HUES64 (cell line): ENCODE measurements around the gene RAB7A.
A peak's percentile ranks its signal among the peaks of the same experiment; 100 is the strongest.

Source experiments
- H3K27ac ChIP-seq: 2 replicates; pipeline ENCODE4 v1.7.0; 2013; ENCODE audit warnings: low read depth, low read length, inconsistent platforms
- H3K27me3 ChIP-seq: 2 replicates; pipeline ENCODE4 v1.6.1; 2013; ENCODE audit warnings: mild to moderate bottlenecking, low read length; ENCODE audit not compliant: insufficient read depth
- H3K36me3 ChIP-seq: 2 replicates; pipeline ENCODE4 v1.6.1; 2013; ENCODE audit warnings: mild to moderate bottlenecking, low read length; ENCODE audit not compliant: insufficient read depth
- H3K4me1 ChIP-seq: 2 replicates; pipeline ENCODE4 v1.6.1; 2013; ENCODE audit warnings: mild to moderate bottlenecking, low read length, moderate library complexity; ENCODE audit not compliant: insufficient read depth
- H3K4me3 ChIP-seq: 2 replicates; pipeline ENCODE4 v1.5.1; 2013; ENCODE audit warnings: mild to moderate bottlenecking, low read length, moderate library complexity
- H3K9ac ChIP-seq: 2 replicates; pipeline ENCODE4 v1.6.1; 2013; ENCODE audit warnings: mild to moderate bottlenecking, low read depth, low read length
- H3K9me3 ChIP-seq: 2 replicates; pipeline ENCODE4 v1.6.1; 2013; ENCODE audit warnings: low read depth, low read length; ENCODE audit not compliant: insufficient read depth
- WGBS: fragments of 150-250, 120-280 bp; methylation state at CpG from one replicate; pipeline ENCODE4 v1.1.7; 2013; ENCODE audit warnings: missing lambda C conversion rate; 5-methylcytosine and 5-hydroxymethylcytosine counted together

RAB7A gene

GRCh38 chr3:128698211-128699047 is 27.6 kb upstream of the RAB7A start:
- Histone ChIP-seq H3K9ac (peak overlapping the region; percentile 66), H3K4me1 (no peaks in the 10 kb centered on the region), H3K4me3 (peak overlapping the region; percentile 54), H3K9me3 (no peaks in the 10 kb centered on the region), H3K36me3 (no peaks in the 10 kb centered on the region), H3K27ac (no peak overlapping the region), H3K27me3 (peaks cover 6% of the 10 kb centered on the region)
- 7% methylated on average over 40 of the region's 53 CpGs for WGBS

DNA sequence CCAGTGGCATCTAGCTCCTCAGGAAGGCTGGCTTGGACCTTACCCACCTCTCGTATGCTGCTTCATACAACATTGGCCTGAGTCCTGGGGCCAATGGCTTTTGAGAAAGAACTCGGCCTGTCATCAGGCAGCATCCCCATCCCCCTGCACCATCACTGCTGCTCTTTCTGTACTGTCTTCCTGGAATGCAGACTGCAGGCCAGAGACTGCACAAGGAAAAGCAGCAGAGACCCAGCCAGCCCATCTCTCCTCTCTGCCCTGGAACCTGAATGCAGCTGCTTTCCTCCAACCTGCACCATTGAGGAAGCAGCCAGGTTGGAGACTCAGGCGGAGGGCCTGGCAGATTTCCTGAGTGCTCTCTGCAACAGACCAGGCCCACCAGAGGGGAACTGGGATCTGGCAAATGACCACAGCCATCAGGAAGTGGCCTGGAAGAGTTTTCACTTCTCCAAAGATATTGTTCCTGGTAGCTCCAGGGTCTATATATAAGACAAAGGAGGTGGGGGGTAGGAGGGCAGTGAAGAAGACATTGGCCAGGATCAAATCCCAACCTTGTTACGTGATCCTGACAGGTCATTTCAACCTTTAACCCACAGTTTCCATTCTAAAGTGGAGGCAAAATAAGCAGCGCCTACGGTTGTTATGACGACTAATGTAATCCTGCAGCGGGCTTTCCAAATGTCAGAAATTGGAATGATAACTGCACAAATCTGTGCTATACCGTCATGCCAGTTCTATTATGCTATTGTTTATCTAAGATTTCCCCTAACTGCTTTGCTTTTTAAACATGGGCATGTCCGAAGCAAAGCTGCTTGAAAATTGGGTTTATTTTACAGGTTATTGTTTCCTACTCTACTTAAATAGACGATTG is 24.4 kb upstream of the RAB7A start:
- peaks cover 6% of the 10 kb centered on the region for H3K27me3 ChIP-seq
- no peak overlapping the region for H3K9ac ChIP-seq
- no peaks in the 10 kb centered on the region for H3K4me1 ChIP-seq
- no peak overlapping the region for H3K4me3 ChIP-seq
- no peak overlapping the region for H3K27ac ChIP-seq
- no peaks in the 10 kb centered on the region for H3K9me3 ChIP-seq
- H3K36me3 ChIP-seq = no peaks in the 10 kb centered on the region
- 91% methylated on average over 9 of the region's 11 CpGs for WGBS

DNA sequence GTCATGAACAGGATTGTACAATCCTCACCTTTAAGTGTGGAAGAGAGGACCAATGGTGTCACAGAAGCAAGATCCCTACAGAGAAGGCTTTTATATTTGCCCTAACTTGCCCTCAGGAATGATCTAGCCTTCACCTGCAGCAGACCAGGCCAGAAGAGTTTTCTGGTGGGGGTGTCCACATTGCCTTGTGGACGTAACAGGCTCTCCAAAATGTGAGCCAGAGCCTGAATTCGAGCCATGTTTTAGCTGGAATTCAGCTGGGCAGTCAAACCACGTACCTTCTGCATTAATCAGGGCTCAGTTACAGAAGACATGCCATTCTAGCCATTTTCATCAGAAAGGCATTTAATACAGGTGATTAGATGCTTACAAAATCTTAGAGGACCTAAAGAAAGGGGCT is 23.6 kb upstream of the RAB7A start:
- H3K27ac ChIP-seq = no peak overlapping the region
- WGBS = 96% methylated on average over 3 of the region's 3 CpGs
- no peaks in the 10 kb centered on the region for H3K36me3 ChIP-seq
- no peaks in the 10 kb centered on the region for H3K4me1 ChIP-seq
- no peak overlapping the region for H3K4me3 ChIP-seq
- H3K27me3 ChIP-seq = peaks cover 6% of the 10 kb centered on the region
- H3K9ac ChIP-seq = no peak overlapping the region
- H3K9me3 ChIP-seq = no peaks in the 10 kb centered on the region

- 97% methylated on average over 5 of the region's 5 CpGs for WGBS
- Histone ChIP-seq H3K9me3 (no peaks in the 10 kb centered on the region), H3K27ac (no peak overlapping the region), H3K4me3 (no peak overlapping the region), H3K27me3 (peaks cover 4% of the 10 kb centered on the region; the same call in 1 of the 2 replicates), H3K4me1 (no peaks in the 10 kb centered on the region), H3K36me3 (no peaks in the 10 kb centered on the region), H3K9ac (no peak overlapping the region)
Measured at GRCh38 chr3:128703561-128703960, 22.4 kb upstream of the RAB7A start.

DNA sequence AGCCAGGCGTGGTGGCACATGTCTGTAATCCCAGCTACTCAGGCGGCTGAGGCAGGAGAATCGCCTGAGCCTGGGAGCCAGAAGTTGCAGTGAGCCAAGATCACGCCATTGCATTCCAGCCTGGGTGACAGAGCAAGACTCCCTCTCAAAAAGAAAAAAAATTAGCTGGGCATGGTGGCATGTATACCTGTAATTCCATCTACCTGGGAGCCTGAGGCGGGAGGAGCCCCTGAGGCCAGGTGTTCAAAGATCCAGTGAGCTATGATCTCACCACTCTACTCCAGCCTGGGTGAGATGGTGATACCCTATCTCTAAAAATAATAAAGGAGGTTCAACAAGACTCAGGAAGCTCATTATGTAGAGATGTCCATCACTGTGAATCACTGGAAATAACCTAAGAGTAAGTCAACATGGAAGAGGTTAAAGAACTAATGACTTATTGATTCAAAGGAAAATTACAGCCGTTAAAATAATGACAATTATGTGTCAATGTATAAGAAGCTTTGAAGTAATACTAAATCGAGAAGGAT is 19.8 kb upstream of the RAB7A start:
- Histone ChIP-seq H3K27me3 (no peaks in the 10 kb centered on the region), H3K4me1 (no peaks in the 10 kb centered on the region), H3K9ac (no peak overlapping the region), H3K36me3 (no peaks in the 10 kb centered on the region), H3K27ac (no peak overlapping the region), H3K4me3 (no peak overlapping the region), H3K9me3 (no peaks in the 10 kb centered on the region)
- WGBS = 93% methylated on average over 6 of the region's 7 CpGs

DNA sequence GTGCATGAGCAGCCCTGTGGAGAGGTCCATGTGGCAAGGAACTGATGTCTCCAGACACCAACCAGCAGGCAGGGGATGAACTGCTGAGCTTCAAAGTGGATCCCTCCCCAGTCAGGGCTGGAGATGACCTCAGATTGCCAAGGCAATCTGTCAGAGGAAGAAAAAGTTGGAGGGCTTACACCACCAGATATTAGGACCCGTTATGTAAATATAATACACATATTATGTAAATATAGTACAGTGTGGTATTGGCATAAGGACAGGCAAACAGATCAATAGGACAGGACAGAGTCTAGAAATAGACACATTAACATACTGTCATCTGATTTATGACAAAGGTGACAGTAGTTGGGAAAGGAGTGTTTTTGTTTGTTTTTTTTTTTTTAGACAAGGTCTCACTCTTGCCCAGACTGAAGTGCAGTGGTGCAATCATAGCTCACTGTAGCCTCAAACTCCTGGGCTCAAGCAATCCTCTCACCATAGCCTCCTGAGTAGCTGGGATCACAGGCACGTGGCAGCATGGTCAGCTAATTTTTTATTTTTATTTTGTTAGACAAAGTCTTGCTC is 18.0 kb upstream of the RAB7A start:
- no peaks in the 10 kb centered on the region for H3K27me3 ChIP-seq
- H3K27ac ChIP-seq = no peak overlapping the region
- H3K4me1 ChIP-seq = peaks cover 6% of the 10 kb centered on the region; the same call in 1 of the 2 replicates
- H3K36me3 ChIP-seq = no peaks in the 10 kb centered on the region
- no peak overlapping the region for H3K9ac ChIP-seq
- no peaks in the 10 kb centered on the region for H3K9me3 ChIP-seq
- H3K4me3 ChIP-seq = no peak overlapping the region
- WGBS = 88% methylated on average over 1 of the region's 2 CpGs

DNA sequence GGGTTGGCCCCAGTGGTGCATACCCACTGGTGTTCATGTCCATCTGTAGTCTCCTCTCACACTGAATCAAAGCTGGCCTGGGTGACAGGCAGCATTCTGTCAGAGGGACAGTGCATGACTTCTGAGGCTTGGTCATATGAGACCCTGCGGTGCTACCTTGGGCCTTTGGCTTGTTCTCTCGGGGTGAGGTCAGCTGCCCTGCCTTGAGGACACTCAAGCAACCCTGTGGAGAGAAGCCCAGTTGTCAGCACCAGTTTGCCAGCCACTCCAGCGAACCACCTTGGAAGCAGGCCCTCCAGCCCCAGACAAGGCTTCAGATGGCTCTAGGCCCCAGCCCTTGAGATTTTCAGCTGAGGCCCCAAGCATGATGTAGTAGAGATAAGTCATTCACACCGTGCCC is 16.9 kb upstream of the RAB7A start:
- Histone ChIP-seq H3K9ac (no peak overlapping the region), H3K4me1 (peaks cover 11% of the 10 kb centered on the region; the same call in 1 of the 2 replicates), H3K36me3 (no peaks in the 10 kb centered on the region), H3K4me3 (no peak overlapping the region), H3K27ac (no peak overlapping the region), H3K9me3 (no peaks in the 10 kb centered on the region), H3K27me3 (no peaks in the 10 kb centered on the region)
- WGBS = 94% methylated on average over 3 of the region's 4 CpGs

GRCh38 chr3:128709506-128710210 is 16.3 kb upstream of the RAB7A start:
- H3K27me3 ChIP-seq = no peaks in the 10 kb centered on the region
- WGBS = 84% methylated on average over 6 of the region's 10 CpGs
- no peaks in the 10 kb centered on the region for H3K36me3 ChIP-seq
- no peak overlapping the region for H3K27ac ChIP-seq
- H3K9me3 ChIP-seq = no peaks in the 10 kb centered on the region
- no peak overlapping the region for H3K9ac ChIP-seq
- H3K4me1 ChIP-seq = peaks cover 11% of the 10 kb centered on the region; the same call in 1 of the 2 replicates
- no peak overlapping the region for H3K4me3 ChIP-seq

DNA sequence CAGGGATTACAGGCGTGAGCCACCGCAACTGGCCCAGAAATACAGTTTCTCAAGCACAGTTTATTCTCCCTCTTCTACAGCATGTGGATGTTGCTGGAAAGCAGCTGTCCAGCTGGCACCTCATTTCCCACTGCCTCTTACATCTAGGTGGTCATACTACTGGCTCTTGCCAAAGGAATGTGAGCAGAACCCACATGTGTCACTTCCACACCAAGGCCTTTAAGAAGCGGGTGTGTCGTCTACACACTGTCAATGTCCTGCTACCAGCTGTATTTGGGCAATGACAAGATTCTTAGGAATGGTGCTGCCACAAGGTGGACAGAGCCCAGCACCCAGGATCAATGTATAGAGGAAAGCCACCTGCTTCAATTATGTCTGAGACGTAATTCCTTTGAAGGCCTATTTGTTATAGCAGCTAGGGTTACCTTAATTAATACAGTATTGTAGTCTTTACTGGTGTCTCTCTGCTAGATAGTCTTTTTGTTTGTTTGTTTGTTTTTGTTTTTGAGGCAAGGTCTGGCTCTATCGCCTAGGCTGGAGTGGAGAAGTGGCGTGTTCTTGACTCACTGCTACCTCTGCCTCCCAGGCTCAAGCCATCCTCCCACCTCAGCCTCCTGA is 15.1 kb upstream of the RAB7A start:
- Histone ChIP-seq H3K4me3 (no peak overlapping the region), H3K4me1 (peaks cover 11% of the 10 kb centered on the region; the same call in 1 of the 2 replicates), H3K27ac (no peak overlapping the region), H3K27me3 (no peaks in the 10 kb centered on the region), H3K36me3 (no peaks in the 10 kb centered on the region), H3K9ac (no peak overlapping the region), H3K9me3 (no peaks in the 10 kb centered on the region)
- WGBS = 97% methylated on average over 7 of the region's 7 CpGs

GRCh38 chr3:128712848-128713247 is 13.1 kb upstream of the RAB7A start:
- WGBS = 73% methylated on average over 4 of the region's 4 CpGs
- Histone ChIP-seq H3K9me3 (no peaks in the 10 kb centered on the region), H3K4me1 (peaks cover 11% of the 10 kb centered on the region; the same call in 1 of the 2 replicates), H3K27me3 (no peaks in the 10 kb centered on the region), H3K9ac (no peak overlapping the region), H3K36me3 (no peaks in the 10 kb centered on the region), H3K4me3 (no peak overlapping the region), H3K27ac (no peak overlapping the region)
